Chondrocyte (in vitro differentiated cells): ENCODE measurements around the gene NUDCD2. TPM values are rescaled to one million over a fixed set of nuclear protein-coding genes. Genes with fewer than 3 reads are reported as not detected.
A peak's percentile ranks its signal among the peaks of the same experiment; 100 is the strongest.

Experiments
- DNase-seq: peaks from one replicate; pipeline ENCODE4 v3.0.0; 2021; ENCODE audit warnings: mixed read lengths, low spot score
- H3K27ac Mint-ChIP-seq: one replicate; pipeline ENCODE4 v1.8.0; 2021; ENCODE audit warnings: mild to moderate bottlenecking, moderate library complexity, mixed read lengths; ENCODE audit not compliant: unreplicated experiment
- H3K27me3 Mint-ChIP-seq: 2 replicates; pipeline ENCODE4 v1.8.0; 2021; ENCODE audit warnings: low read depth, mixed read lengths
- H3K36me3 Mint-ChIP-seq: 2 replicates; pipeline ENCODE4 v1.8.0; 2021; ENCODE audit warnings: low read depth, mixed read lengths
- H3K4me1 Mint-ChIP-seq: 2 replicates; pipeline ENCODE4 v1.8.0; 2021; ENCODE audit warnings: low read depth, mild to moderate bottlenecking, mixed read lengths
- H3K4me3 Mint-ChIP-seq: one replicate; pipeline ENCODE4 v1.8.0; 2021; ENCODE audit warnings: mild to moderate bottlenecking, moderate library complexity, mixed read lengths; ENCODE audit not compliant: unreplicated experiment
- H3K9me3 Mint-ChIP-seq: 2 replicates; pipeline ENCODE4 v1.8.0; 2021; ENCODE audit warnings: low read depth, mixed read lengths
- total RNA-seq: library from RNA; stranded (reverse); gene quantifications from 3 replicates; pipeline ENCODE4 v1.2.1, GENCODE V29; 2021
- TF ChIP-seq, protein P1 (sequence below): fragments of 200-600 bp; sonication (generic); IDR thresholded peaks from 2 replicates; pipeline ENCODE4 v1.5.0; 2021; ENCODE audit warnings: antibody characterized with exemption, mild to moderate bottlenecking, moderate library complexity

NUDCD2 gene
- total RNA-seq, 1 donor from 2014 or later: 27.1 TPM

DNA sequence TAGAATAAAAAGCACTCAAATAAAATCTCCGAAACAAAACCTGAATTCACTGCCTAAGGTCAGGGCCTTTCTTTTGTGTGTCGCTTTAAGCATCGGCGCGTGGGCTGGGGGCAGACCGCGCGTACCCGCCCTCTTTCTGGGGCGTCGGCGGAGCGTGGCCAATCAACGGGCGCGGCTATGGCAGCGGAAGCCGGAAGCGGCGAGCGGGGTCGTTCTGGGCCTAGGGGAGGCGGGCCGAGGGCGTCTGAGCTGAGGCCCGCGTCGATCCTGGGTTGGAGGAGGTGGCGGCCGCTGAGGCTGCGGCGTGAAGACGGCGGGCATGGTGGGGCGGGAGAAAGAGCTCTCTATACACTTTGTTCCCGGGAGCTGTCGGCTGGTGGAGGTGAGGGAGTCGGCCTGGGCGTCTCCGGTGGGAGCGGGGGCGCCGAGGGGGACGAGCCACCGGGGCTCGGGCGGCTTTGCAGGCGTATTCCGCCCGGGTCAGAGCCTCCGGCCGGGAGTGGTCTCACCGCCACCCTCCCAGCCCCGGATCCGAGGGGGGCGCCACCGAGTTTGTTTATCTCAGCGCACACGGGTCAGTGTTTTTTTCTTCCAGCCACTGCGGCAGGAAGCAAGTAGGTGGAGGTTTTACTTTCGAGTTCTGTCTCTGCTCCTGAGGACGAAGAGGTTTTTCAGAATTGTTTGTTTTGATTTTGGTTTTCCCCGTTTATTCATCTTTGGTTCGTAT lies 45.6 kb upstream of the NUDCD2 start, which contains the start of gene MAT2B:
Gene MAT2B (plus strand): TSS at position 252 of the 727 bp plus-strand sequence. CDS start 68 bp downstream, at position 320.
- H3K36me3 Mint-ChIP-seq: no peaks in the 10 kb centered on the region
- H3K4me1 Mint-ChIP-seq: peaks cover 64% of the 10 kb centered on the region
- H3K4me3 Mint-ChIP-seq: peak within 1 kb of the TSS; percentile 85

DNA sequence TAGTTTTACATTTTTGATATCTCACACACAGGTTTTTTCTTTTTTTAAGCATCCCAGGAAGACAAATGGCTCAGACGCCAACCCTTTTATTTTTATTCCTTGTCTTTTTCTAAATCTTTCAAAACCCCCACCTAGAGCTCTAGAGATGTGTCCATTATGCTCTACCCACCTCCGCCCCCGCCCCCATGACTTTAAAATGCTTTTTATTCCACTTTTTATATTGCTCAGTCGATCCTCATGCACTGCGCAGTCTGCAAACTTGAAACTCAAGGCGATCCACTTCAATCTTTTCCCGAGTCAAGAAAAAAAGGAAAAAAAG lies 45.1 kb upstream of the NUDCD2 start:
- no peak for DNase-seq
- Mint-ChIP-seq H3K36me3 (no peaks in the 10 kb centered on the region), H3K4me3 (peak overlapping the region; percentile 85), H3K4me1 (peaks cover 59% of the 10 kb centered on the region), H3K27ac (peak overlapping the region; percentile 98), H3K27me3 (no peaks in the 10 kb centered on the region), H3K9me3 (no peaks in the 10 kb centered on the region)
- TF ChIP-seq, protein P1, sequence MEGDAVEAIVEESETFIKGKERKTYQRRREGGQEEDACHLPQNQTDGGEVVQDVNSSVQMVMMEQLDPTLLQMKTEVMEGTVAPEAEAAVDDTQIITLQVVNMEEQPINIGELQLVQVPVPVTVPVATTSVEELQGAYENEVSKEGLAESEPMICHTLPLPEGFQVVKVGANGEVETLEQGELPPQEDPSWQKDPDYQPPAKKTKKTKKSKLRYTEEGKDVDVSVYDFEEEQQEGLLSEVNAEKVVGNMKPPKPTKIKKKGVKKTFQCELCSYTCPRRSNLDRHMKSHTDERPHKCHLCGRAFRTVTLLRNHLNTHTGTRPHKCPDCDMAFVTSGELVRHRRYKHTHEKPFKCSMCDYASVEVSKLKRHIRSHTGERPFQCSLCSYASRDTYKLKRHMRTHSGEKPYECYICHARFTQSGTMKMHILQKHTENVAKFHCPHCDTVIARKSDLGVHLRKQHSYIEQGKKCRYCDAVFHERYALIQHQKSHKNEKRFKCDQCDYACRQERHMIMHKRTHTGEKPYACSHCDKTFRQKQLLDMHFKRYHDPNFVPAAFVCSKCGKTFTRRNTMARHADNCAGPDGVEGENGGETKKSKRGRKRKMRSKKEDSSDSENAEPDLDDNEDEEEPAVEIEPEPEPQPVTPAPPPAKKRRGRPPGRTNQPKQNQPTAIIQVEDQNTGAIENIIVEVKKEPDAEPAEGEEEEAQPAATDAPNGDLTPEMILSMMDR: no peak

More for the DNA sequence above, 45.6 kb upstream of the NUDCD2 start, which contains the start of gene MAT2B:
- Mint-ChIP-seq H3K27ac (peak within 1 kb of the TSS; percentile 98), H3K9me3 (no peaks in the 10 kb centered on the region), H3K27me3 (no peaks in the 10 kb centered on the region)
- TF ChIP-seq, protein P1: peak; percentile 81
- peak; percentile 96 for DNase-seq

GRCh38 chr5:163504079-163504931 lies 44.4 kb upstream of the NUDCD2 start:
- no peaks in the 10 kb centered on the region for H3K36me3 Mint-ChIP-seq
- TF ChIP-seq, protein P1: no peak
- H3K9me3 Mint-ChIP-seq: no peaks in the 10 kb centered on the region
- H3K27me3 Mint-ChIP-seq: no peaks in the 10 kb centered on the region
- H3K4me1 Mint-ChIP-seq: peaks cover 52% of the 10 kb centered on the region
- peak overlapping the region; percentile 98 for H3K27ac Mint-ChIP-seq
- peak overlapping the region; percentile 85 for H3K4me3 Mint-ChIP-seq
- DNase-seq: no peak

DNA sequence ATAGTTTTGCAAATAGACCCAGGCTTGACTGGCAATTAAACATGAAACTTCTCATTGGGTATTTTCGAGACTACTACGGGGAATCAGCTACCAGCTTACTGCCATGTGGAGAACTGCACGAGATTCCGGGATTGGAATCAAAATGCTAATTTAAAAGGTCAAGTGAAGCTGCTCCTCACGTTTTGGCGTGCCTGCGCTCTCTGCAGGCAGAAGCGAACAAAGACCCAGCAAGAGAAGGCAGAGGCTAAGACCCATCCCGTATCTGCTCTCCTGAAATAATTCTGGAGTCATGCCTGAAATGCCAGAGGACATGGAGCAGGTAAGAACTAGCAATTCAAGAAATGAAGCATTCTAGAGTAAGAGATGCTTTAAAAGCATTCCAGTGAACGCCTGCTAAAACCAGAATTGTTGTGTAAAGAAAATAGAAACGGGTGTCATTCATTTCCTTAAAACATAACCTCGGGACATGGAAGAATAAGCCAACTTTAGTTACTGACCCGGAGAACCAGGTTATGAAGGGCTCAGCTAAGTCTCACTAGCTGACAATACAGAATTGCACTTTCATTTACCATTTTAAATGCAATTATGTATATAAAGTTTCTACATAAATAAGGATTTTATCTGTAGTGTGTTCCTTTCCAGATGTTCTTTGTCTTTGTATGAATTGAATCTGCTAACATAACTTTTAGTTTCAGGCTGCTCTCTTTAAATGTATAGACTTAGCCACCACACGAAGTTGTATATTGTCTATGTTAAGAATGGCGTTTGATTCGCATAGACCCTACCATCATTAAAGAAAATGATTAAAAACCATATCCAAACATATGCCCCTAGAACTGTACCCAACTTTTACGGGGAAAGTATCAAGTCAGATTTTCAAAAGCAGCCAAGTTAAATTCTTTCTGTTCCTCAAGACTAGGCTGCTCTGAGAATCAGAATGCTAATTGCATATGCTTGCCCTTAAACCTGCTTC lies 43.5 kb upstream of the NUDCD2 start:
- TF ChIP-seq, protein P1: peak; percentile 70
- Mint-ChIP-seq H3K36me3 (no peaks in the 10 kb centered on the region), H3K27me3 (no peaks in the 10 kb centered on the region), H3K4me1 (peaks cover 43% of the 10 kb centered on the region), H3K27ac (peak overlapping the region; percentile 98), H3K4me3 (peak overlapping the region; percentile 85), H3K9me3 (no peaks in the 10 kb centered on the region)
- no peak for DNase-seq
